SKM-1 treated with dmso at 0.1 percent for 144 hours (cell line): Measurements from ENCODE around the gene ITGAD.

ENCODE experiments used
- DNase-seq: peaks from one replicate; lab custom pipeline; 2025; ENCODE audit not compliant: unreplicated experiment; lab: John Stamatoyannopoulos, UW

The ITGAD gene

GRCh38 chr16:31458844-31459686, 65.9 kb downstream of the ITGAD start, which contains the start of gene ARMC5:
Gene ARMC5 (plus strand): TSS chr16:31459501. CDS start chr16:31459525, 24 bp downstream.
- DNase-seq = peak; percentile 98

DNA sequence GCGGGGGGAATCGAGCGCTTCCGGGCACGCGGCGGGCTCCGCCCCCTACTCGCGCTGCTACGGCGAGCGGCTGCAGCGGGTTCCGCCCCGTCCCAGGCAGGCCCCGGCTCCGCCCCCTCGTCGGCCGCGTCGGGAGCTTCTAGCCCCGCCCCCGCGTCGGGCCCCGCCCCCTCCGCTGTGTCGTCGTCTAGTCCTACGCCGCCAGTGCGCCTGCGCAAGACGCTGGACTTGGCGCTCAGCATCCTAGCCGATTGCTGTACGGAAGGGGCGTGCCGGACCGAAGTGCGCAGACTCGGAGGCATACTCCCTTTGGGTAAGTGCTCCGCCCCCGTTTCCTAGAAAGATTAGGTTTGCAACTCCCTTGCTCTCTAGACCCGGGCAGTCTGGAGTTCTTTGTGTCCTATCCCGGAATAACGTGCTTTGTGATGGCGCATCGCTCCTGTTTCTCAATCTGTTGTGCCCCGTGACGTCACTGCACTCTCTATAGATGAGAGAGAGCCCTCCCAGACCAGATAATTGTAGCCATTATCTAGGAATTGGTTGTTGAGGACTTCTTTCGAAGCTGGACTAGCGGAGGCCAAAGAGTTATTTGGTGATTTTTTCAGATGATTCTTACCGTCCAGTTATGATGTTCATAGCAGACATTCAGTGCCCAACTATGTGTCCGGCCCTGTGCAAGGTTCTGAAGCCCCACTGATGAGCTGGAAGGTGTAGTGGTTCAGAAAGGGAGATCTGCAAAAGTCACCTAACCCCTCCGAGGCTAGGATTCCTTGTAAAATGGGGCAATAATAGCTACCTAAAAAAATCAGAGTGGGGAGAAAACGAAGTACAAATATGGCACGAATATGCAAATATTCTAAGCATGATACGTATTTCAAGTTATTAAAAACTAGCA, 66.8 kb downstream of the ITGAD start:
- peak; percentile 98 for DNase-seq

DNA sequence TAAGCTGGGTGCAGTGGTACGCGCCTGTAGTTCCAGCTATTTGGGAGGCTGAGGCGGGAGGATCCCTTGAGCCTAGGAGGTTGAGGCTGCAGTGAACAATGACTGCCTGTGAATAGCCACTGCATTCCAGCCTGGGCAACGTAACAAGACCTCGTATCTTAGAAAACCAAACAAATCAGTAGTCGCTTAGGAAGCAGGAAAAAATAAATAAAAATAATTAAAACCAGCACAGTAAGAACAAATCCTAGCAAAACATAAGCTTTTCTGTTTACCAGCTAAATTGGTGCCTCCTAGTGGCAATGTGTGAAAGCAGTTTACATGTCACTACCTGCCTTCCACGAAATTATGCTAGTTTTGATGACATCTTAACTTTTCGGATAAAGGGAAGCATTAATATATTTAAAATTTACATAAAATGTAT, 67.5 kb downstream of the ITGAD start:
- peak; percentile 34 for DNase-seq

- no peak for DNase-seq
Measured at GRCh38 chr16:31461201-31461920, 68.2 kb downstream of the ITGAD start.

- no peak for DNase-seq
Measured at GRCh38 chr16:31461921-31462804, 69.0 kb downstream of the ITGAD start.

GRCh38 chr16:31464348-31464769, 71.2 kb downstream of the ITGAD start:
- DNase-seq = no peak

- DNase-seq = no peak
Measured at GRCh38 chr16:31464781-31465260, 71.7 kb downstream of the ITGAD start.

- no peak for DNase-seq
Measured at GRCh38 chr16:31465788-31466370, 72.7 kb downstream of the ITGAD start.

GRCh38 chr16:31466381-31466841, 73.3 kb downstream of the ITGAD start:
- no peak for DNase-seq

- peak; percentile 19 for DNase-seq
Measured at GRCh38 chr16:31467151-31467773, 74.1 kb downstream of the ITGAD start.

DNA sequence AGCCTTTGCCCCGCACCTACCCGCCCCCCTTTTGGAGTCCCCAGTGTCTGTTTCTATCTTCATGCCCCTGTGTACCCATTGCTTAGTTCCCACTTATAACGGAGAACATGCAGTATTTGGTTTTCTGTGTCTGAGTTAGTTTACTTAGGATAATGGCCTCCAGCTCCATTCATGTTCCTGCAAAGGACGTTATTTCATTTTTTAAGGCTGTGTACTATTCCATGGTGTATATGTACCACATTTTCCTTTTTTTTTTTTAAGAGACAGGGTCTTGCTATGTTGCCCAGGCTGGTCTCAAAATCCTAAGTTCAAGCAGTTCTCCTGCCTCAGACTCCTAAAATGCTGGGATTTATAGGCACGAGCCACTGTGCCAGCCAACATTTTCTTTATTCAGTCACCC, 74.7 kb downstream of the ITGAD start:
- no peak for DNase-seq

GRCh38 chr16:31470615-31471014, 77.5 kb downstream of the ITGAD start:
- DNase-seq = no peak

- no peak for DNase-seq
Measured at GRCh38 chr16:31471241-31471874, 78.2 kb downstream of the ITGAD start.

DNA sequence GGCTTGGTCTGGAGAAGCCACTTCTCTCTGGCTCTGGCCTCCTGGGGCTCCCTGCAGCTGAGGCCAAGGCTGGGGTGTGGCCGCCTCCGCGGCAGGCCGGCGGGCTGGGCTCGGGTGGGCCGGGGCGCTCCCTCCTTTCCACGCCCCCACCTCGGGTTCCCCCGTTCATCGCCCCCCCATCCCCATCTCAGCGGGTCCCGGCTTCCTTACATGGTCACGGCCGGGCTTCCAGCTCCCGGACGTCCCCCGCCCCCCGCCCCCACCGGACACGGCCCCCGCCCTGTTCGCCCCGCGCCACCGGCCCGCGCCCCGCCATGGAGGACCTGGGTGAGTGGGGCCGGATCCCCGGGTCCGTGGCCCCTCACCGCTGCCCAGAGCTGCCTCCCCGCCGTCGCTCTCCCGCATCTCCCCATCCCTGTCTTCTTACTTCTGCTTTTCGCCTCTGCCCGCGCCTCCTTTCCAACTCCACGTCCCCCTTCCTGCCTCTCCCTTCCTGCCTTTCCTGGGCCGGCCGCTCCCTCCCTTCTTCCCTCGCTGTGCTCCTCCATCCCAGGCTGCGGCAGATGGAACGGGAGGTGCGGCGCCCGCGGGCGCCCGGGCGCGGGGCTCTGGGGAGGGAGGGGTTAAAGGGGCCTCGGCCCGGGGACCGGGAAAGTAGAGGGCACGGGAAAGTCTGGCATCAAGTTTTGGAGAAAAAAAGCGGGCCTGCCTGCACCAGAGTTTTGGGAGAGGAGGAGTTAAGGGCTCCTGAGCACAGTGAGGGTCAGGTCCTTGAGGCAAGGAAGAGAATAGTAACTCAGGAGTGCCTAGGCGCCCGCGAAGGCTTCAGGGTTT, 79.0 kb downstream of the ITGAD start, which contains the start of gene TGFB1I1:
TGFB1I1 (plus strand) TSS at position 278 of the 834 bp plus-strand sequence; CDS start at position 315, 37 bp downstream.
- DNase-seq = no peak

GRCh38 chr16:31472709-31473203, 79.6 kb downstream of the ITGAD start:
- DNase-seq = peak; percentile 15

DNA sequence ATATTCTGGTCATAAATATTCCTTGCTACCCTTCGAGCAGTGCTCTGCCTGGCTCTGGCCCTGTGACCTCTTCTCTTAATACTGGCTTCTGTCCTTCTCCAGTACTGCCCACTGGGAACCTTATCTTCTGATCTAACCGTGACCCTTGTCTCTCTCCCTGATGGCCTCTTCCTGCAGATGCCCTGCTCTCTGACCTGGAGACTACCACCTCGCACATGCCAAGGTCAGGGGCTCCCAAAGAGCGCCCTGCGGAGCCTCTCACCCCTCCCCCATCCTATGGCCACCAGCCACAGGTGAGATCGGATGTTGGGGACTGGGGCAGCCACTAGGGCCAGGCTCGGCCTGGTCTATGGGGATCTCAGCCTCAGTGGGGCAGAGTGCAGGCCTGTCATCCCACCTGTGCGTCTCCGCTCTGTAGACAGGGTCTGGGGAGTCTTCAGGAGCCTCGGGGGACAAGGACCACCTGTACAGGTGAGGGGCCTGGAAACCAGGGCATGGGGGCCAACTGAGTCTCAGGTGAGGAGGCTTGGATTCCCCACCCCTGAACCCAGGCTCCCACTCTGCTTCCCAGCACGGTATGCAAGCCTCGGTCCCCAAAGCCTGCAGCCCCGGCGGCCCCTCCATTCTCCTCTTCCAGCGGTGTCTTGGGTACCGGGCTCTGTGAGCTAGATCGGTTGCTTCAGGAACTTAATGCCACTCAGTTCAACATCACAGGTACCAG, 80.3 kb downstream of the ITGAD start:
- DNase-seq = no peak
